MM.1S (cell line): ENCODE measurements around the gene DNASE1L3.
"Not testable (repeated sequence)": the region's sequence is repeated elsewhere in the genome, so short reads cannot be mapped to it uniquely, and the experiment has no call there.

Experiments
- DNase-seq: peaks from one replicate; pipeline ENCODE4 v3.0.0-alpha.2; 2015
- H2AFZ ChIP-seq: fragments of 300-600 bp; sonication (generic); 2 replicates; pipeline ENCODE4 v1.6.0; 2016; ENCODE audit warnings: antibody characterized with exemption, low read length
- H3F3A ChIP-seq: fragments of 300-600 bp; sonication (generic); 2 replicates; pipeline ENCODE4 v1.6.1; 2016; ENCODE audit warnings: mild to moderate bottlenecking, antibody characterized with exemption, low read length, moderate library complexity, mixed read lengths; ENCODE audit not compliant: insufficient read depth
- H3K27ac ChIP-seq: fragments of 300-600 bp; sonication (generic); 2 replicates; pipeline ENCODE4 v1.5.1; 2016; ENCODE audit warnings: mild to moderate bottlenecking, low read length
- H3K27me3 ChIP-seq: fragments of 300-600 bp; sonication (generic); replicated peaks from 2 replicates; pipeline ENCODE4 v1.6.0; 2016; ENCODE audit warnings: low read length; ENCODE audit not compliant: insufficient read depth
- H3K36me3 ChIP-seq: fragments of 300-600 bp; sonication (generic); replicated peaks from 2 replicates; pipeline ENCODE4 v1.6.1; 2016; ENCODE audit warnings: mild to moderate bottlenecking, low read length, mixed read lengths; ENCODE audit not compliant: insufficient read depth
- H3K4me1 ChIP-seq: fragments of 300-600 bp; sonication (generic); 2 replicates; pipeline ENCODE4 v1.6.1; 2016; ENCODE audit warnings: low read length, mixed read lengths
- H3K4me2 ChIP-seq: fragments of 300-600 bp; sonication (generic); 2 replicates; pipeline ENCODE4 v1.6.0; 2016; ENCODE audit warnings: low read depth, low read length
- H3K4me3 ChIP-seq: fragments of 300-600 bp; sonication (generic); 2 replicates; pipeline ENCODE4 v1.5.1; 2016; ENCODE audit warnings: low read length, mixed read lengths
- H3K79me2 ChIP-seq: fragments of 300-600 bp; sonication (generic); 2 replicates; pipeline ENCODE4 v1.6.1; 2016; ENCODE audit warnings: mixed run types, low read length, mixed read lengths
- H3K9ac ChIP-seq: fragments of 300-600 bp; sonication (generic); 2 replicates; pipeline ENCODE4 v1.6.1; 2016; ENCODE audit warnings: low read length, mixed read lengths
- H3K9me2 ChIP-seq: fragments of 300-600 bp; sonication (generic); replicated peaks from 2 replicates; pipeline ENCODE4 v1.6.1; 2016; ENCODE audit warnings: mild to moderate bottlenecking, low read length, mixed read lengths; ENCODE audit not compliant: insufficient read depth
- H3K9me3 ChIP-seq: fragments of 300-600 bp; sonication (generic); replicated peaks from 2 replicates; pipeline ENCODE4 v1.6.1; 2016; ENCODE audit warnings: mild to moderate bottlenecking, low read length, mixed read lengths; ENCODE audit not compliant: insufficient read depth
- H4K20me1 ChIP-seq: fragments of 300-600 bp; sonication (generic); 2 replicates; pipeline ENCODE4 v1.6.1; 2016; ENCODE audit warnings: mild to moderate bottlenecking, low read length, moderate library complexity, mixed read lengths; ENCODE audit not compliant: insufficient read depth
- EZH2 ChIP-seq: fragments of 300-600 bp; sonication (generic); optimal IDR thresholded peaks from 2 replicates; pipeline ENCODE3; 2017; ENCODE audit warnings: low read depth, mild to moderate bottlenecking, antibody characterized with exemption, low read length, mixed read lengths
- EZH2phosphoT487 ChIP-seq: fragments of 300-600 bp; sonication (generic); IDR thresholded peaks from 2 replicates; pipeline ENCODE4 v1.6.1; 2018; ENCODE audit warnings: antibody characterized with exemption, low read length
- TF ChIP-seq, protein P1 (sequence below): fragments of 300-600 bp; sonication (generic); IDR thresholded peaks from 2 replicates; pipeline ENCODE4 v1.5.1; 2016; ENCODE audit warnings: antibody characterized with exemption, low read length, mixed read lengths

DNASE1L3 gene

GRCh38 chr3:58243976-58244585 is 33.3 kb upstream of the DNASE1L3 start:
- Histone ChIP-seq H3K9me3 (no peaks in the 10 kb centered on the region), H3F3A (no peaks in the 10 kb centered on the region), H3K27me3 (no peaks in the 10 kb centered on the region), H4K20me1 (no peaks in the 10 kb centered on the region), H2AFZ (no peak overlapping the region), H3K4me1 (peaks cover 12% of the 10 kb centered on the region), H3K36me3 (no peaks in the 10 kb centered on the region), H3K4me2 (no peak overlapping the region), H3K27ac (no peak overlapping the region), H3K79me2 (no peaks in the 10 kb centered on the region), H3K9ac (no peak overlapping the region), H3K9me2 (no peaks in the 10 kb centered on the region), H3K4me3 (no peak overlapping the region)
- TF ChIP-seq, protein P1, sequence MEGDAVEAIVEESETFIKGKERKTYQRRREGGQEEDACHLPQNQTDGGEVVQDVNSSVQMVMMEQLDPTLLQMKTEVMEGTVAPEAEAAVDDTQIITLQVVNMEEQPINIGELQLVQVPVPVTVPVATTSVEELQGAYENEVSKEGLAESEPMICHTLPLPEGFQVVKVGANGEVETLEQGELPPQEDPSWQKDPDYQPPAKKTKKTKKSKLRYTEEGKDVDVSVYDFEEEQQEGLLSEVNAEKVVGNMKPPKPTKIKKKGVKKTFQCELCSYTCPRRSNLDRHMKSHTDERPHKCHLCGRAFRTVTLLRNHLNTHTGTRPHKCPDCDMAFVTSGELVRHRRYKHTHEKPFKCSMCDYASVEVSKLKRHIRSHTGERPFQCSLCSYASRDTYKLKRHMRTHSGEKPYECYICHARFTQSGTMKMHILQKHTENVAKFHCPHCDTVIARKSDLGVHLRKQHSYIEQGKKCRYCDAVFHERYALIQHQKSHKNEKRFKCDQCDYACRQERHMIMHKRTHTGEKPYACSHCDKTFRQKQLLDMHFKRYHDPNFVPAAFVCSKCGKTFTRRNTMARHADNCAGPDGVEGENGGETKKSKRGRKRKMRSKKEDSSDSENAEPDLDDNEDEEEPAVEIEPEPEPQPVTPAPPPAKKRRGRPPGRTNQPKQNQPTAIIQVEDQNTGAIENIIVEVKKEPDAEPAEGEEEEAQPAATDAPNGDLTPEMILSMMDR = no peak
- no peak for TF ChIP-seq EZH2
- no peak for TF ChIP-seq EZH2phosphoT487
- no peak for DNase-seq

DNA sequence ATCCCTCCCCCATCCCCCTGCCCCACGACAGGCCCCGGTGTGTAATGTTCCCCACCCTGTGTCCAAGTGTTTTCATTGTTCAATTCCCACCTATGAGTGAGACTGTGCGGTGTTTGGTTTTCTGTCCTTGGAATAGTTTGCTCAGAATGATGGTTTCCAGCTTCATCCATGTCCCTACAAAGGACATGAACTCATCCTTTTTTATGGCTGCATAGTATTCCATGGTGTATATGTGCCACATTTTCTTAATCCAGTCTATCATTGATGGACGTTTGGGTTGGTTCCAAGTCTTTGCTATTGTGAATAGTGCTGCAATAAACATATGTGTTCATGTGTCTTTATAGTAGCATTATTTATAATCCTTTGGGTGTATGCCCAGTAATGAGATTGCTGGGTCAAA is 32.1 kb upstream of the DNASE1L3 start:
- not testable (repeated sequence) for DNase-seq, H3K79me2 ChIP-seq
- peaks cover 12% of the 10 kb centered on the region for H3K4me1 ChIP-seq

GRCh38 chr3:58242340-58242739 is 31.6 kb upstream of the DNASE1L3 start:
- Histone ChIP-seq H3K27ac (no peak overlapping the region), H3K36me3 (no peaks in the 10 kb centered on the region), H3F3A (peaks cover 3% of the 10 kb centered on the region; the same call in 1 of the 2 replicates), H3K9ac (no peak overlapping the region), H3K9me2 (no peaks in the 10 kb centered on the region), H3K4me1 (peaks cover 12% of the 10 kb centered on the region), H3K27me3 (no peaks in the 10 kb centered on the region), H2AFZ (no peak overlapping the region), H3K79me2 (no peaks in the 10 kb centered on the region), H3K4me3 (no peak overlapping the region), H3K9me3 (no peaks in the 10 kb centered on the region), H4K20me1 (no peaks in the 10 kb centered on the region), H3K4me2 (no peak overlapping the region)
- DNase-seq = no peak
- TF ChIP-seq, protein P1 = no peak
- TF ChIP-seq EZH2 (no peak), EZH2phosphoT487 (no peak)

More for the DNA sequence above, 32.1 kb upstream of the DNASE1L3 start:
- H3K4me2 ChIP-seq, H2AFZ ChIP-seq, H3K27ac ChIP-seq, H3K9me2 ChIP-seq, H3K36me3 ChIP-seq, H3K9ac ChIP-seq, H3K9me3 ChIP-seq, H3F3A ChIP-seq, H3K27me3 ChIP-seq, H4K20me1 ChIP-seq, H3K4me3 ChIP-seq: not testable (repeated sequence)

DNA sequence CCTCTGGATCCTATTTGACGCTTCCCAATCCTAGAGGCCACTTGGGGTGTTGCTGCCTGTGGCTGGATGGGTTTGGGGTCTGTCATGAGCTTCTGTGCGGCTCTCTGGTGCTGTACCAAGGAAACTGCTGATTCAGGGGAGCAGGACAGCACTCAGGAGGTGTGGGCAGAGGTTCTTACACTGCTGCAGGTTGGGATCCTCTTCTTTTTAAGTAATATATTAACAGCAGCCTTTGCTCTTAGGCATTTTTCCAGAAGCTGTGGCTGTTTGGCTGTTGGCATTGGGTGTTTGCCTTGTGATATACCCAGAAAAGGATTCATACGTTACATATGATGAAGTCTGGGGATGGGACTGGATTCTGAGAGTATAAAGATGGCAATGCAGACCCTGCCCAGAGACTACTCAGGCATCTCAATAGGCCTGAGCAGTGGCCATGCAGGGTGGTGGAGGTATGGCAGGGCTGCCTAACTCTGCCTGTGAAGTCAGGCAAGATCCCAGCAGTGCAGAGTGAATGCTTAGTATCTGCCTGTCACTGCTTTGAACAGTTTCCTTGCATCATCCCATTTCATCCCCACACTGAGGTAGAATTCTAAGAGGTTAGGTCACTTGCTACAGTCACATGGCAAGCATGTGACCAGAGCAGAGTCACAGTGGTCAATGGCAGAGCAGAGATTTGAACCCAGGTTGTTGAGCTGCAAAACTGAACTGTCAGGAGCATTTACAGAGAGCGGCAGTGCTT is 30.7 kb upstream of the DNASE1L3 start:
- Histone ChIP-seq H2AFZ (peak overlapping the region; percentile 49; the same call in 1 of the 2 replicates), H3K9me3 (no peaks in the 10 kb centered on the region), H4K20me1 (no peaks in the 10 kb centered on the region), H3K4me1 (peaks cover 12% of the 10 kb centered on the region), H3F3A (peaks cover 3% of the 10 kb centered on the region; the same call in 1 of the 2 replicates), H3K4me2 (peak overlapping the region; percentile 62), H3K9me2 (no peaks in the 10 kb centered on the region), H3K27me3 (no peaks in the 10 kb centered on the region), H3K36me3 (no peaks in the 10 kb centered on the region), H3K4me3 (peak overlapping the region; percentile 30; the same call in 1 of the 2 replicates), H3K79me2 (no peaks in the 10 kb centered on the region), H3K27ac (no peak overlapping the region; the same call in 1 of the 2 replicates), H3K9ac (peak overlapping the region; percentile 30; the same call in 1 of the 2 replicates)
- no peak for DNase-seq
- TF ChIP-seq, protein P1 = no peak
- TF ChIP-seq EZH2 = no peak
- TF ChIP-seq EZH2phosphoT487 = no peak
